ENCODE data around the gene KRTAP1-4. TPM values are rescaled to one million over a fixed set of nuclear protein-coding genes. Genes with fewer than 3 reads are reported as not detected.
A peak's percentile ranks its signal among the peaks of the same experiment; 100 is the strongest.
"Not testable (repeated sequence)": the region's sequence is repeated elsewhere in the genome, so short reads cannot be mapped to it uniquely, and the experiment has no call there.

KRTAP1-4 gene
- total RNA-seq, 1 experiment from 2014 or later: not detected

- DNase-seq (ENCODE audit: low spot score): no peak
- in situ Hi-C loops (cut with HindIII; ENCODE audit: low sequenced_read_pairs): no loop called here
Observed at GRCh38 chr17:41052566-41052965, 22.6 kb upstream of the KRTAP1-4 start.

- in situ Hi-C loops (cut with HindIII; ENCODE audit: low sequenced_read_pairs): no loop called here
Observed at GRCh38 chr17:41049110-41049509, 19.1 kb upstream of the KRTAP1-4 start.

GRCh38 chr17:41048441-41048840 lies 18.4 kb upstream of the KRTAP1-4 start:
- in situ Hi-C loops (cut with HindIII; ENCODE audit: low sequenced_read_pairs): no loop called here
- DNase-seq (ENCODE audit: low spot score): no peak

More at GRCh38 chr17:41049110-41049509, 19.1 kb upstream of the KRTAP1-4 start:
- no peak for DNase-seq (ENCODE audit: low spot score)

GRCh38 chr17:41046735-41047465 lies 16.9 kb upstream of the KRTAP1-4 start, which contains the start of gene KRTAP2-1:
Gene KRTAP2-1, minus strand, starts transcription at chr17:41047316. Its CDS starts 49 bp downstream, at chr17:41047267.
- in situ Hi-C loops (cut with HindIII; ENCODE audit: low sequenced_read_pairs); DNase-seq (ENCODE audit: low spot score): not testable (repeated sequence)

GRCh38 chr17:41042953-41043352 lies 13.0 kb upstream of the KRTAP1-4 start:
- in situ Hi-C loops (cut with HindIII; ENCODE audit: low sequenced_read_pairs): no loop called here
- DNase-seq (ENCODE audit: low spot score): no peak

- in situ Hi-C loops (cut with HindIII; ENCODE audit: low sequenced_read_pairs); DNase-seq (ENCODE audit: low spot score): not testable (repeated sequence)
Observed at GRCh38 chr17:41040783-41041571, 11.0 kb upstream of the KRTAP1-4 start, which contains the start of gene KRTAP1-1. Gene KRTAP1-1, minus strand, starts transcription at chr17:41041450. Its CDS starts 53 bp downstream, at chr17:41041397.

- in situ Hi-C loops (cut with HindIII; ENCODE audit: low sequenced_read_pairs): no loop called here
- DNase-seq (ENCODE audit: low spot score): no peak
Observed at GRCh38 chr17:41037853-41038350, 7.9 kb upstream of the KRTAP1-4 start.

GRCh38 chr17:41034346-41034935 lies 4.4 kb upstream of the KRTAP1-4 start, which contains the start of gene KRTAP1-3:
Gene KRTAP1-3, minus strand, starts transcription at chr17:41034874. Its CDS starts 53 bp downstream, at chr17:41034821.
- DNase-seq (ENCODE audit: low spot score); in situ Hi-C loops (cut with HindIII; ENCODE audit: low sequenced_read_pairs): not testable (repeated sequence)

- DNase-seq (ENCODE audit: low spot score): no peak
Observed at GRCh38 chr17:41026715-41027471, 3.1 kb downstream of the KRTAP1-4 start, which contains the start of gene KRTAP1-5. Gene KRTAP1-5, minus strand, starts transcription at chr17:41027208. Its CDS starts 53 bp downstream, at chr17:41027155.

GRCh38 chr17:41024697-41025096 lies 5.3 kb downstream of the KRTAP1-4 start:
- in situ Hi-C loops (cut with HindIII; ENCODE audit: low sequenced_read_pairs): no loop called here
- no peak for DNase-seq (ENCODE audit: low spot score)

More at GRCh38 chr17:41026715-41027471, 3.1 kb downstream of the KRTAP1-4 start, which contains the start of gene KRTAP1-5:
- in situ Hi-C loops (cut with HindIII; ENCODE audit: low sequenced_read_pairs): no loop called here

- in situ Hi-C loops (cut with HindIII; ENCODE audit: low sequenced_read_pairs): no loop called here
- no peak for DNase-seq (ENCODE audit: low spot score)
Observed at GRCh38 chr17:41020336-41020735, 9.7 kb downstream of the KRTAP1-4 start.

- DNase-seq (ENCODE audit: low spot score): no peak
- in situ Hi-C loops (cut with HindIII; ENCODE audit: low sequenced_read_pairs): no loop called here
Observed at GRCh38 chr17:41019415-41019814, 10.6 kb downstream of the KRTAP1-4 start.

- no peak for DNase-seq (ENCODE audit: low spot score)
- in situ Hi-C loops (cut with HindIII; ENCODE audit: low sequenced_read_pairs): no loop called here
Observed at GRCh38 chr17:41018541-41018940, 11.5 kb downstream of the KRTAP1-4 start.

GRCh38 chr17:41016578-41017215 lies 13.3 kb downstream of the KRTAP1-4 start:
- in situ Hi-C loops (cut with HindIII; ENCODE audit: low sequenced_read_pairs): no loop called here
- DNase-seq (ENCODE audit: low spot score): no peak

- in situ Hi-C loops (cut with HindIII; ENCODE audit: low sequenced_read_pairs): no loop called here
- no peak for DNase-seq (ENCODE audit: low spot score)
Observed at GRCh38 chr17:41015454-41015853, 14.5 kb downstream of the KRTAP1-4 start.

GRCh38 chr17:41013606-41014005 lies 16.4 kb downstream of the KRTAP1-4 start:
- in situ Hi-C loops (cut with HindIII; ENCODE audit: low sequenced_read_pairs): no loop called here
- peak; percentile 73 for DNase-seq (ENCODE audit: low spot score)

- in situ Hi-C loops (cut with HindIII; ENCODE audit: low sequenced_read_pairs): no loop called here
- DNase-seq (ENCODE audit: low spot score): no peak
Observed at GRCh38 chr17:41013181-41013580, 16.8 kb downstream of the KRTAP1-4 start.

All from G401 (cell line).